Measurements from ENCODE around the gene KTN1.

DNA sequence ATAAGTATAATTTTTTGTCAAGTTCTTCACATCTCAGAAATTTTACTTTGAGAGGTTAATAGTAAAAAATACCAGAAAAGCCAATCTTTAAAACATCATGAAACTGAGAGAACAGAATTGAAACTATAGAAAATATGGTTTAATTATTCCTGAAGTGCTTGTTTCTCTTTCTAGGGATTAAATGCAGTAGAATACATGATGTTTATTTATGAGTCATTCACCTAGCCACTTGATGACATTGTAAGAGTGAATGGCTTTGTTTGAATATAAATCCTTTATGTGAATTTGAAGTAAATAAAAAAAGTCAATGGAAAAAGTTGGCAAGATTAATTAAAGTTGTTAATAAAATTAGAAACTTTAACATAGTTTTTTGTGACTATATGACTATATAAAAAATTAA, 48.4 kb downstream of the KTN1 start:
- no peak for TF ChIP-seq GATA2 (IDR thresholded peaks at IDR 0.05; ENCODE audit: low read depth, low read length)
- no peak for TF ChIP-seq GATA3 (IDR thresholded peaks at IDR 0.05; ENCODE audit: low read depth, low read length)

All from SH-SY5Y (cell line).